Amygdala (tissue), 56 donors: ENCODE data around the gene EAPP.
"Not testable (repeated sequence)": the region's sequence is repeated elsewhere in the genome, so short reads cannot be mapped to it uniquely, and the experiment has no call there.

Experiments used
- DNase-seq, 56 donors: peaks; one replicate each; lab custom pipeline; 2025; lab: John Stamatoyannopoulos, UW

The EAPP gene, protein sequence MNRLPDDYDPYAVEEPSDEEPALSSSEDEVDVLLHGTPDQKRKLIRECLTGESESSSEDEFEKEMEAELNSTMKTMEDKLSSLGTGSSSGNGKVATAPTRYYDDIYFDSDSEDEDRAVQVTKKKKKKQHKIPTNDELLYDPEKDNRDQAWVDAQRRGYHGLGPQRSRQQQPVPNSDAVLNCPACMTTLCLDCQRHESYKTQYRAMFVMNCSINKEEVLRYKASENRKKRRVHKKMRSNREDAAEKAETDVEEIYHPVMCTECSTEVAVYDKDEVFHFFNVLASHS

DNA sequence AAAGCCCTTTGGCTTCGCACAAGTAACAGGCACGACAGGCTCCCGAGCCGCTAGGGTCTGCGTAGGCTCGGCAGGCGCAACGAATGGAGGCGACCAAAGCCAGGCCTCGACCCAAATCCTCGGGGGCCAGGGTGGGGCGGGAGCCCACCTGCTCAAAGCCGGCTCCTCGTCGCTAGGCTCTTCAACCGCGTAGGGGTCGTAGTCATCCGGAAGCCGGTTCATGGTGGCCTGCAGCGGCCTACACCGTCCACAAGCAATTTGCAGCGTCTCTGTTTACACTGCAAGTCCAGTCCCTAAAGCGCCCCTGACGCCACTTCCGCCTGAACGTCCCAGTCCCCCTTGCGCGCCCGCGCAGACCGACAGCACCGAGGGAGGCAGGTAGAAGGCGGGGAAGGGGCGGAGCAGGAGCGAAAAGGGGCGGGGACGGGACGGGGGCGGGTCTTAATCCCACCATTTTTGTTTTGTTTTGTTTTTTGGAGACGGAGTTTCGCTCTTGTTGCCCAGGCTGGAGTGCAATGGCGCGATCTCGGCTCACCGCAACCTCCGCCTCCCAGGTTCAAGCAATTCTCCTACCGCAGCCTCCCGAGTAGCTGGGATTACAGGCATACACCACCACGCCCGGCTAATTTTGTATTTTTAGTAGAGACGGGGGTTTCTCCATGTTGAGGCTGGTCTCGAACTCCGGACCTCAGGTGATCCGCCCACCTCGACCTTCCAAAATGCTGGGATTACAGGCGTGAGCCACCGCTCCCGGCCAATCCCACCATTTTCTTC is at the start of gene EAPP:
Gene EAPP, minus strand, starts transcription at position 295 of the 774 bp plus-strand sequence. Its CDS starts 73 bp downstream, at position 222.
- no peak for DNase-seq

- no peak for DNase-seq
These were observed 44.0 kb upstream of the EAPP start for GRCh38 chr14:34583525-34583924.

DNA sequence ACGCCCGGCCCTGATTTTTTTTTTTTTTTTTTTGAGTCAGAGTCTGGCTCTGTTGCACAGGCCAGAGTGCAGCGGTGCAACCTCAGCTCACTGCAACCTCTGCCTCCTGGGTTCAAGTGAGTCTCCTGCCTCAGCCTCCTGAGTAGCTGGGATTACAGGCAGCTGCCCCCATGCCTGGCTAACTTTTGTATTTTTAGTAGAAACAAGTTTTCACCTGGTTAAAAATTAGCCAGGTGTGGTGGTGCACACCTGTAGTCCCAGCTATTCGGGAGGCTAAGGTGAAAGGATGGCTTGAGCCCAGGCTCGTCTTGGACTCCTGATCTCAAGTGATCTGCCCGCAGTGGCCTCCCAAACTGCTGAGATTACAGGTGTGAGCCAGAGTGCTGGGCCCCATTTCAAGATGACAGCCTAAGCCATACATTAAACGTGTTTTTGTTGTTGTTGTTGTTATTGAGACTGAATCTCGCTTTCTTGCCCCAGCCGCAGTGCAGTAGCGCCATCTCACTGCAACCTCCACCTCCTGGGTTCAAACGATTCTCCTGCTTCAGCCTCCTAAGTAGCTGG is 42.7 kb upstream of the EAPP start:
- DNase-seq, result no peak

GRCh38 chr14:34580381-34580780 is 40.9 kb upstream of the EAPP start:
- no peak for DNase-seq

DNA sequence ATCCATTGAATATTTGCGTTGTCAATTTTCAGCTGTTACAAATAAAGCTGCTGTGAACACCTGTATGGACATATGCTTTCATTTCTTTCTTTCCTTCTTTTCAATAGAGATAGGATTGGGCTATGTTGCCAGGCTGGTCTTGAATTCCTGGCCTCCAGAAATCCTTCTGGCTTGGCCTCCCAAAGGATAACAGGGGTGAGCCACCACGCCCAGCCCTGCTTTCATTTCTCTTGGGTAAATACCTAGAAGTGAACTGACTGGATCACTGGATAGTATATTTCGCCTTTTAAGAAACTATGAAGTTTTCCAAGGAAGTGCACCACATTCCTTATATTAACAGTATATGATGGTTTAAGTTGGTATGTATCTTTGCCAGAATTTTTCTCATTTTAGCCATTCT is 32.3 kb upstream of the EAPP start:
- DNase-seq, result no peak

- DNase-seq, result no peak
These were observed 30.2 kb upstream of the EAPP start for GRCh38 chr14:34569750-34570149.

- no peak for DNase-seq
These were observed 29.3 kb upstream of the EAPP start for GRCh38 chr14:34568803-34569202.

DNA sequence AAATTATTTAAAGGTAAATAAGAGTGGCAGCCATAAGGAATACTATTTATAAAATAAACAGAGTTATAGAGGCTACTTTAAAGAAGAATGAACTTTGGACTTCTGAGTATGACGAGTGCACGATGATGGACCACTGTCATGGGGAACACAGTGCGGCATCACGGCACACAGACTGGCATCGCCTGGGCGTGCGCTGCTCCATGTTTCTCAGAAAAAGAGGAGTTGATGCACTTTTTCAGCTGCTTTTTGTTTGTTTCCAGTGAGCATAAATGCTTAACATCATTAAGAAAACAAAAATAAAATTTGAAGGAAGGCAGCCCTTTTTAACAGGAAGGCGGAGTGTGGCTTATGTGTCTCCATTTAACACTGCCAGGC is 23.3 kb upstream of the EAPP start:
- no peak for DNase-seq

DNA sequence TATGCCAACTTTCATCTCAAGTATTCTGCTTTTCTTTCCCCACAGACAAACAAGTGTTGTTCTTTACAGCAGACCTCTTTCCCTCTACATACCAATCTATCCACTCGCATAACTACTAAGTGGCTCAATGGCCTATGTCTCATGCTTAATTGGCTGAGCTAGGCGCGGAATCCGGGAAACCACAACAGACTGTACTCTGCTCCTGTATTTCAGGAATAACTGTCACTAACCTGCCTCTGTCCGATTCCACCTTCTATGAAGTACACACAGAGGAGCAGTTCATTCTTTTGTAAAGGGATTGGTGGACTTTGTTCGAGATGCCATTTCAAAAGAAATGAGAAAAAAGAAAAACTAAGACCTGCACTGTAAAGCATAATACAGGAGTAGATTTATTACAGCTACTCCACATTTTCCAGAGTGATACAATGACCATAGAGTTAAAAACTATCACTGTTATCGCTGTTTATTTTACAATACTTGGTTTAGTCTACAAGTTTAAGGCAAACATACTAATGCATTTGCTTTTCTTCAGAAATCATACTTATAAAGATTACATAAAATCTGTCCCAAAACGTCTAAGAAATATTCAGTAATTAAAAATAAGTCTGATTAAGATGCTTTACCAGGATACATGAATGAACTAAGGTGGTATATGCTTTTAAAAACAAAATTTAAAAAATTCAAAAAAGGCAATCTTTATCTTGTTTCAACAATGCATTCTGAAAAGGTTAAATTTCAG is 22.7 kb upstream of the EAPP start:
- not testable (repeated sequence) for DNase-seq

GRCh38 chr14:34556498-34556829 is 17.0 kb upstream of the EAPP start:
- not testable (repeated sequence) for DNase-seq

DNA sequence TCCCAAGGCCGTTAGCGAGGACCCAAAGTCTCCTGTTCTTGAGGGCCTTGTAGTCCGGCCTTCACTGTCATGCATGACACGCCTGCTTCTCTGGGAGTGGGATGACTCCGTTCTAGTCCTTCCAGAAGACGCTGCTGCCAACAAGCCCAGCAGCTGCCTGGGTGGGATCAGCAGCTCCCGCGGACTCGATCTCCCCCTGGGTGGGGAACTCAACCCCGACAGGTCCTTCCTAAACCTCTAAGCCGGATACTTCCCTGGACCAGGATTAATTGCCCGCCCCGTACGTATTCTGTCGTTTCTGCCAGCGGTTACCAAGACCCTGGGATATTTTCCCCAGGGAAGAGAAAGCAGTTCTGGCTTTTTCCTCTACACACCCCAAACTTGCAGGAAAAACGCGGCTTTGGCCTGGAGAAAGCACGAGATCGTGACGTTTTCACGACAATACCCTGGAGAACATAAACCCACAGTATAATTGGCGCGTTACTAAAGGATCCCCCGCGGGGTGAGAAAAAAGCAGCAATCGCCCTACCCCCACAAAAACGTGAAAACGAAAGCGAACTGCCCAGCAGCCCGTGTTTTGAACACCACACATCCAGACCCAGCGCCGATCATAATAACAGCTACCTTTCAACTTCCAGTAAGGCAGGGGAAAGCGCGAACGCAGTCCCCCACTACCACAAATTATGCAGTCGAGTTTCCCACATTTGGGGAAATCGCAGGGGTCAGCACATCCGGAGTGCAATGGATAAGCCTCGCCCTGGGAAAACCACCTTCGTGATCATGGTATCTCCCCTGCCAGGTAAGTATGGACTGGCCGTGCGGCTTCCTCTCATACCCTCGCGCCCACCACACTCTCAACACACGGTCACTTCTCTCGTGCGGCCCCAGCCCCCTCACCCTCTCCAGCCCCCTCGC is 16.3 kb upstream of the EAPP start:
- DNase-seq, result not testable (repeated sequence)

GRCh38 chr14:34554540-34555250 is 15.2 kb upstream of the EAPP start:
- no peak for DNase-seq

DNA sequence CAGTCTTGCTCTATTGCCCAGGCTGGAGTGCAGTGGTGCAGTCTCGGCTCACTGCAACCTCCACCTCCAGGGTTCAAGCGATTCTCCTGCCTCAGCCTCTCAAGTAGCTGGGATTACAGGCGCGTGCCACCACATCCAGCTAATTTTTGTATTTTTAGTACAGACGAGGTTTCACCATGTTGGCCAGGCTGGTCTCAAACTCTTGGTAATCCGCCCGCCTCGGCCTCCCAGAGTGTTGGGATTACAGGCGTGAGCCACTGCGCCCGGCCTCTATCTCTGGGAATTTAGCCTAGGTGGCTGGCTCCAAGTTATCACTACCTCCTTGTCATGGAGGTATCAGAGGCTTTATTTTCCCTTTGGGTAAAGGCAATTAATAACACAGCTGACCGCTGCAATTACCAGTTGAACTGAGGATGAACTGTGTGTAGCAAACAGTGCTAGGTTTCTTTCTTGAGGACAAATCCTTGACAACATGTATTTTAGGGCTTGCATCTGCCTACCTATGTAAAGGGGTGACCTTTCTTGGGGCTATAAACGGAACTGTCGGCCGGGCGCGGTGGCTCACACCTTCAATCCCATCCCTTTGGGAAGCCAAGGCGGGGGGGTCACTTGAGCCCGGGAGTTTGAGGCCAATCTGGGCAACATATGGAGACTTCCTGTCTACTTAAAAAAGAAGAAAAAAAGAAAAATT is 9.9 kb upstream of the EAPP start:
- not testable (repeated sequence) for DNase-seq

GRCh38 chr14:34548472-34548981 is 9.0 kb upstream of the EAPP start:
- no peak for DNase-seq

DNA sequence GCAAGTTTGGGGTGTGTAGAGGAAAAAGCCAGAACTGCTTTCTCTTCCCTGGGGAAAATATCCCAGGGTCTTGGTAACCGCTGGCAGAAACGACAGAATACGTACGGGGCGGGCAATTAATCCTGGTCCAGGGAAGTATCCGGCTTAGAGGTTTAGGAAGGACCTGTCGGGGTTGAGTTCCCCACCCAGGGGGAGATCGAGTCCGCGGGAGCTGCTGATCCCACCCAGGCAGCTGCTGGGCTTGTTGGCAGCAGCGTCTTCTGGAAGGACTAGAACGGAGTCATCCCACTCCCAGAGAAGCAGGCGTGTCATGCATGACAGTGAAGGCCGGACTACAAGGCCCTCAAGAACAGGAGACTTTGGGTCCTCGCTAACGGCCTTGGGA is 7.6 kb upstream of the EAPP start:
- DNase-seq, result not testable (repeated sequence)

- DNase-seq, result not testable (repeated sequence)
These were observed 7.0 kb upstream of the EAPP start for GRCh38 chr14:34546272-34547135.

DNA sequence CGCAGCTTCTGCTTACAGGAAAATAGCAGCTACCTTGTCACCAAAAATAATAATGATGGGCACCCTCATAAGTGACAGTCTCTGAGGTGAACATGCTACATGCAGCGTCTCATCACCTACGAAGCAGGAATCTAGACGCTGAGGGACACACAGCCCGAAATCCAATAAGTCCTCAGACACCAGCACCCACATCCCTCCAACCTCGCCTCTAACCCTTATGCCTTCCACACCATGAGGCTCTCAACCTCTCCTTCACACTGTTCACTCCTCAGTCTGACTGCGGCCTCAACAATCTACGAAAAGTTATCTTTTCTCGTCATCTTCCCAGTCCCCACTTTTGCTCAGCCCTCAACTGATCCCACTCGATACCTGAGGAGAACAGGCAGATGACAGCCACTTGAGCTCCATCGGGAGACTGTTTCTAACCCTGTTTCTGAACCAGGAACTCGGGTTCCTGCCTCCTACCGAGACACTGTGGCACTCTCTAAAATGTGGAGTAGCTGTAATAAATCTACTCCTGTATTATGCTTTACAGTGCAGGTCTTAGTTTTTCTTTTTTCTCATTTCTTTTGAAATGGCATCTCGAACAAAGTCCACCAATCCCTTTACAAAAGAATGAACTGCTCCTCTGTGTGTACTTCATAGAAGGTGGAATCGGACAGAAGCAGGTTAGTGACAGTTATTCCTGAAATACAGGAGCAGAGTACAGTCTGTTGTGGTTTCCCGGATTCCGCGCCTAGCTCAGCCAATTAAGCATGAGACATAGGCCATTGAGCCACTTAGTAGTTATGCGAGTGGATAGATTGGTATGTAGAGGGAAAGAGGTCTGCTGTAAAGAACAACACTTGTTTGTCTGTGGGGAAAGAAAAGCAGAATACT is 919 bp upstream of the EAPP start:
- not testable (repeated sequence) for DNase-seq
